ENCODE data around the gene RGL1. TPM values are rescaled to one million over a fixed set of nuclear protein-coding genes. Genes with fewer than 3 reads are reported as not detected.

Gene RGL1
- polyA plus RNA-seq, 3 donors: 44.1 to 49.8 (median 45.6) TPM

DNA sequence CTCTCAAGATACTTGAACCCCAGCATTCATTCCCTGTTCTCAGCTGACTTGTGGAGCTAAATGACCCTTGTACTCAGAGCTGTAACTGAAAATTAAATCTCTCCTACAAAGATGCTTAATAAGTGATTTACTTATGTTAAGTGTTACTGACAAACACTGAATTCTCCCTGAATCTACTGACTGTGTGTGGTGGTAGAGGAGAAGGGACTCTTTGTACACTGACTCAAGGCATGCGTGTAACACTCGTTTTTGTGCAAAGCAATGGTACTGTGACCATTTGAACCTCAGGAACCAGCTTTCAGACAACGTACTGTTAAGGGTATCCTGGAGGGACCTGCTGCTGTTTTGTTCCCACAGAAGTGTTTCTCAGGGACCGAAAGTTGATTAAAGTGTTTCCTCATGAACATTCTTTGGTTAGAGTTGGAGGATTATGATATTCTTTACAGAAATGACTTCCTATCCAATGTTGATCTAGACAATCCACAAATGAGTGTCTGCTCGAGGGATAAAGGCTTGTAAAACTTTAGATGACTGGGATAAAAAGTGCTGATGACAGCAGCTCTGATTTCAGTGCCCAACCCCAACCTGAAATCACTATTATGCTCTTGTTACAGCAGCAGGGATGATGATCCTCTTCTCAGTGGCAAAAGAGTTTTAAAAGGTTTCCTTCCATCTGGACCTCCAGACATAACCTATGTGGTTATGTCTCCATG lies 12.8 kb downstream of the RGL1 start:
- no peak for DNase-seq

DNA sequence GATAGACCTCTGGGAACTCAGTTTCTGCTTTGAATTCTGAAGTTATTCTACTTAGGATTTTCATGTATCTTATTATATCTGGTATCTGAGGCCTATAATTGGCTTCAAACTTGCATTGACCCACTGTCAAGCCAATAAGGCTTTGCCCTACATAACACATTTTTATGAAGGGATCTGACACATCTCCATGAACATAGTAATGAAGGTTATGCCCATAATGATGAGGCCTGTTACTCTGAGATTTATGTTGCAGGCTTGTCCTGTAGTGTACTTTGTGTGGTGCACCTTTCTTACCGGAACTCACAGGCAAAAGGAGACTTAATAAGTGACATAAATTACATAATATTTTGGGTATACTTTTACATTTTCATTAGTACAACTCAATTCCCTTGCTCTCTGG lies 14.1 kb downstream of the RGL1 start:
- DNase-seq: no peak

DNA sequence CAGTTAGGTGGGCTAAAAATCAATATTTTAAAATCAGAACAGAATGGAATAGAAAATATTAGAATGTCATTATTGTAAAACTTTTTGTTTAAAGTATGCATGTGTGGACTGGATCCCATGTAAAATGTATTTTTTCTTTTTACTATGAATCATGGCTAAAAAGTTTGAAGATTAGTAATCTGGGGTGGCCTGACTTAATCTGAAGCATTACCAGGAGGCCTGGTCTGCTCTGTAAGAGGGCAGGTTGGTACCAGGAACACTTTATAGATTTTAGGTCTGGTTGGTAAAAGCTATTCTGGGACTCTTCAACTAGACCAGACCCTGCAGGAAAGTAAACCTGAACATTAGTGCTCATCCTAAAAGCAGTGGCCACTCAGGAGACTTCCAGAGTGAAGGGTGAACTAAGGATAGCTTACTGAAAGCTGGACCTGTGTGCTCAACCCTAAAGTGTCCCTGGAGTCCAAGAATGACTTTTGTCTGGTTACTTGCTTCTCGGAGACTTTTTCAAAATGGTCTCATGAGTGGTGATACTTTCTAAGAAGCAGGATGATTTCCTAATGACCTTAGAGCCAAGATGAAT lies 16.5 kb downstream of the RGL1 start:
- no peak for DNase-seq

DNA sequence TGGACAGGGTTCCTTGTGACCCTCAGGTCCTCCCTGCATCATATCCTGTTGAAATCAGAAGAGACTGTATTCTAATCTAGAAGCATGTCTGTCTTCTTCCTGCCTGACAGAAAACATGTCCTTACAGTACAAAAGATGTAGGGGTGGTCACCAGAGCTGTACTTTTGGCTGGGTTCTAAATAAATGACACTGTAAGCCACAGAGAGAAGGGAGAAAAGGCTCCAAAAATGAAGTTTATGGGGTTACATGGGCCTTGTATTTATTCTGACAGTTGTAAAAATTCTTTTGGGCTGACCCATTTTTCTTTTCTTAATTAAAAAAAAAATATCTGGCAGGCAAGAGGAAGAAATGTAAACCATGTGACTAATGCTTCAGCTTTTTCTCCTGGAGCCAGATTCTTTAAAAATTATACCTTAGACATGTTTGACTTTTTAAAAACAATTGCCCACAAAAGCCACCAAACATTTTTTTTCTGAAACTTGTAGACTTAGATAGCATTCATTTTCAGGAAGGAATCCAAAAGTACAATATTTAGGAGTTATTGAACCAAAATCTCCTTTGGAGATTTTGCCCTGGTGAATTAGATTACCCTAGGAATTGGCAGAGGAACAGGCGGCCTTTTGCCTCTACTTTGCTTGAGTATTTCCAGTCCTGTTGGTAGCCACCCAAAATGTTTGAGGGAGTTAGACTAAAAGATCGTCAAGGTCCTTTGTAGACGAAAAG lies 17.1 kb downstream of the RGL1 start:
- no peak for DNase-seq

DNA sequence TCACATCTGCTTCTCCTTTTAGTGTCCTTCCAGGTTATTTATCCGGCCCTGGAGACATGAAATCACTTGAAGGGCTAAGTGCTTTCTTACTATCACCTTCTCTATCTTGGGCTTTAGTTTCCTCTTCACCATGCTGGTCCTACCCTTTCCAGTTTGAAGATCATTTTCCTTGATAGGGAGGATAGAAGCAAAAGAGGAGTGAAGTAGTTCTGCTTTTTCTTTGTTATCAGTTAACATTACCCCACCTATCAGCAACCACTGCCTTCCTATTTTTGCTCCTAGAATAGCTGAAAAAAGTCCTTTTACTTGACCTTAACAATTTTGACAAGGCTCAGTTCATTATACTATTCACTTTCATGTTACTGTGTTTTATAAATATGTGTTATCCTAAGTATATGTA lies 19.4 kb downstream of the RGL1 start:
- DNase-seq: no peak

DNA sequence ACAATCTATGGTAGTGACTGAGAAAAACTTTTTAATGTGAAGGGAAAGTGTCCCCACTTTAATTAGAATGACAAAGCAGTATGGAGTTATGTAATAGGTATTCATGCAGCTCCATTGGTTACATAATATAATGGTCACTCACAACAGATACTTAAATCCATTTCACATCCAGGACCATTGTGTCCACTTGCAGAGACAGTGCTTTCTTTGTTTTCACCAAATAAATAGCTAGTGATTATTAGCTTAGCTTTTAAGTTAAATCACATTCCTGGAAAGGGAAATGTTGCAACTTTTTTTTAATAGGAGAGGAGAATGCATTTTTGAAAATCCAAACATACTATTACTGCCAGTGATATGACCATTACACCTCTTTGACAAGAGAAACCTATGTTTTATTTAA lies 22.9 kb downstream of the RGL1 start:
- no peak for DNase-seq

DNA sequence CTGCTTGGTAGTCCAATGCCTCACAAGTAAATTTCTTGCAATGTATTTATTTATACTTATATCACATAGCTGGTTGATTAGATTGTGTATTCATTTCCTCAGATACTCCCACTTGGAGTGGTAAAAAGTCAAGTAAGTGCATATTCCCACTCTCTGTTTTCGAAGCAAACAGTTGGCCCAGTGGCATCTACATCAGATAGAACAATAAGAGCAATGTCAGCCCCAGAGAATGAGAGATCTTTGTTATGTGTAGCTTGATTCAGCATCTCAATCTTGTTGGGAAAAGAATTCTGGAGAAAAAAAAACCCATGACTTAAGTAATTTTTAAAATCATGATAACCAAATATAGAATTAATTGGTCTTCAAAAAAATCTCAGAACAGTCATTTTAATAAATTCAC lies 25.5 kb downstream of the RGL1 start:
- DNase-seq: no peak

DNA sequence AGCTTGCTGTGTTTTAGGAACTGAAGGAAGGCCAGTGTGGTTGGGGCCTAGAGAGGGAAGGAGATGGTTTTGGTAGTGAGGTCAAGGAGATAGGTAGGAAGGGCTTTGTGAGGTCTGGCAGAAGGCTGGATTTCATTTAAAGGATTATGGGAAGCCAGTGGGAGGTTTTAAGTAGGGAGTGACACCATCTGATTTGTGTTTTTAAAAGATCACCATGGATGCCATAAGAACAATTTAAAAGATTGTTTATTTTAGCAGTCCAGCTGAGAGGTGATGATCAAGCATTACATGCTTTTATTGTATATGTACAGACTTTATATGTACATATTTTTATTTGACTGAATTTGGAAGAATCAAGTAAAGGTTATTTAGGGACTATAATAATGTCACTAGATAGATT lies 26.4 kb downstream of the RGL1 start:
- DNase-seq: no peak

DNA sequence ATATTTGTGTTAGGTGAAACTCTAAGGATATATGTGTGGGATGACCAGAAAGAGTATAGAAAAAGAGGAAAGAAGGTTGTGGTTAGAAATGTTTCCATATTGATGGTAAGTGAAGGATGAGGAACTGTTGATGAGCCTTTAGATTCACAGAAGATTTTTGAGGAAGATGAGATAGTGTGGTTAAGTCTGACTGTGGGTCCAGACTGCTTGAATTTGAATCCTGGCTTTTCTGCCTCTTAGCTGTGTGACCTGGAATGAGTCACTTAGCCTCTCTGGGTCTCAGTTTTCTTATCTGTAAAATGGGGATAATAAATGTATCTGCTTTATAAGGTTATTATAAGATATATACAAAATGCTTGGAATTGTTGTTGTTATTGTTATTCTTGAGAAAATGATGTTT lies 27.5 kb downstream of the RGL1 start:
- no peak for DNase-seq

DNA sequence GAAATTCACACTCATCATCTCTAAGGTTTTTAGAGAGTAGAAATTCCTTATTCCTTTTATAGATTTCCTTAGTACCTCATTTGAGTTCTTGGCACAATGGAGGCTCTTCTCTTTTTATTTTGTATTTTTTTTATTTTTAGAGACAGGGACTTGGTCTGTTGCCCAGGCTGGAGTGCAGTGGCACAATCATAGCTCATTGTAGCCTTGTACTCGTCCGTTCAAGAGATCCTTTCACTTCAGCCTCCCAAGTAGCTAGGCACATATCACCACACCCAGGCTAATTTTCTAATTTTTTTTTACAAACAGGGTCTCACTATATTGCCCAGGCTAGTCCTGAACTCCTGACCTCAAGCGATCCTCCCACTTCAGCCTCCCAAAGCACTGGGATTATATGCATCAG lies 29.6 kb downstream of the RGL1 start:
- DNase-seq: no peak

DNA sequence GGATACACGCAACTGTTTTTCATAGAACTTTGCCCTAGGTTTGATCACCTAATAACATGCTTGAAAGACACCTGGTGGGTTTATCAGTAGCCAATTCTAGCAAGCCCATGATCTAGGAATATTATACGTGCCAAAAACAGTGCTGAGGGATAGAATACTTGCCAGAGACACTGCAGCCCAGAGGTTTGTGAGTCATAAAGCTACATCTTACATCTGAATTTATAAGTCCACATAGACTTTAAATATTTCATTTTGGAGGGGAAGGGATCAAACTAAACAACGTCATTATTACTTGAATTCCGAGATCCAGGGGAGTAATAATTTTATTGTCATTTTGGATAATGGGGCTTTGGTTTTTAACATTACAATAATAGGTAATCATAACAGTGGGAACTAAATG lies 31.7 kb downstream of the RGL1 start:
- DNase-seq: no peak

DNA sequence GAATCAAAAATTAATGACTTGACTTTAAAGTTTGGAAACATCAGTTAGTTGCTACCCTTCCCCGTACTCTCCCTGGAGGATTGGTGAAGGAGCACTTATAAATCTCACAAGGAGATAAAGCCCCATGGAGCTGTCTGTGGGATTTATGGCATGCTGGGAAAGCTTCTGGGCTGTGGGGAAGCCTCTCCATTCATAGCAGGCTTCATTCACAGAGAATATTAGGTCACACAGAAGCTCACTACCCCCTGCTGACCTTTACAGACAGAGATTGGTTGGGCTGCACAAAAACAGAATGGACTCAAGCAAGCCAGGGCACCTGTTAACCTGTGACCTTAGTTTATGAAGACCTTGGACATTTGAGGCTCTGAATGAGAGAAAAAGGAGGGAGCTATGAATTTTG lies 32.1 kb downstream of the RGL1 start:
- no peak for DNase-seq

DNA sequence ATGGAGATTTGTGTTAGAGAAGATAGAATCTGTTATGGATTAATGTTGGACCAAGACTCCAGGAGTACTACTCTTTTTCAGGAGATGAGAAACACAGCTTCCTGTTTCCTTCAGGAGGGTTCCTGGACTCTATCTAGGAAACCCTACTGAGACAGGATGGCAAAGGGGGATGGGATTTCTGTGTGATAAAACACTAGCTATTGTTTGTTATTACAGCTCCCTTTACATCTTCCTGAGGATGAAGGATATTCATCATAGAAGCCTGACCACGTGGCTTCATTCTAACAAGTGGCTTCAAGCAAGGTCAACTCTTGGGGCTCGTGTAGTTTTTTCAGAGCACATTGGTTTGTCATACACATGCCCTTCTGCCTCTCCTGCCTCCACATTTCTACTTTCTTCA lies 33.3 kb downstream of the RGL1 start:
- DNase-seq: no peak

DNA sequence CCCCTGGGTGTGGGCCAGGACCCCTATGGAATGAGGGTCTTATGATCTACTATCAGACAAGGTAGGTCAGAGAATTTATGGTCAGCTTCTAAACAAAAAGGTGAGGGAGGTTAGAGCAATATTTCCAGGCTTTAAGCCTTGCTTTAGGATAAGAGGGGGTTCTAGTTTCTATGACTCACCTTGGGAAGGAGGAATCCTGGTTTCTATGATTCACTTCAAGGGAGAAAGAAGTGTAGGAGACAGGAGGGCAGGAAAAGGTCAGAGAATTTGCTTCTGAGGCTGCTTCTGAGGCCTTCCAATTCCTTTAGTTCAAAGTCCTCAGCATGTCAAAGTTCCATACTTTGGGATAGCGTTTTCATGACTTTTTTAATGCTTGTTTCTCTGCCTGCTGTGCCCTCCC lies 35.2 kb downstream of the RGL1 start:
- DNase-seq: no peak

DNA sequence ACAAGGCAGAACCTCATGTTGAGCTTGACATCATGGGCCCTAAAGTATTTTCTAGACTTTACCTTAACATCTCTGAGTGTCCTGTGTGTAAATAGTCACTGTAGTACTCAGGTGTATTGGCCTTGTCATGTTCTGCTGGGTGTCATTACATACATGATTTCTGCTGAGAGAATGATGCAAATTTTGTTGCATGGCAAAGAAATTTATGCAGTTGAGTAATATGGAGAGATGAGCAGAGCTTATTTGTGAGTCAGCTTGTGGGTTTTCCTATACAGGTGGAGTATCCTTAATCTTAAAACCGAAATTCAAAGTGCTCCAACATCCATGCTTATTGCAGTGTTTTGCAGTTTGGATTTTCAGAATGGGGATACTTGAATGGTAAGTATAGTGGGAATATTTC lies 36.6 kb downstream of the RGL1 start:
- no peak for DNase-seq

DNA sequence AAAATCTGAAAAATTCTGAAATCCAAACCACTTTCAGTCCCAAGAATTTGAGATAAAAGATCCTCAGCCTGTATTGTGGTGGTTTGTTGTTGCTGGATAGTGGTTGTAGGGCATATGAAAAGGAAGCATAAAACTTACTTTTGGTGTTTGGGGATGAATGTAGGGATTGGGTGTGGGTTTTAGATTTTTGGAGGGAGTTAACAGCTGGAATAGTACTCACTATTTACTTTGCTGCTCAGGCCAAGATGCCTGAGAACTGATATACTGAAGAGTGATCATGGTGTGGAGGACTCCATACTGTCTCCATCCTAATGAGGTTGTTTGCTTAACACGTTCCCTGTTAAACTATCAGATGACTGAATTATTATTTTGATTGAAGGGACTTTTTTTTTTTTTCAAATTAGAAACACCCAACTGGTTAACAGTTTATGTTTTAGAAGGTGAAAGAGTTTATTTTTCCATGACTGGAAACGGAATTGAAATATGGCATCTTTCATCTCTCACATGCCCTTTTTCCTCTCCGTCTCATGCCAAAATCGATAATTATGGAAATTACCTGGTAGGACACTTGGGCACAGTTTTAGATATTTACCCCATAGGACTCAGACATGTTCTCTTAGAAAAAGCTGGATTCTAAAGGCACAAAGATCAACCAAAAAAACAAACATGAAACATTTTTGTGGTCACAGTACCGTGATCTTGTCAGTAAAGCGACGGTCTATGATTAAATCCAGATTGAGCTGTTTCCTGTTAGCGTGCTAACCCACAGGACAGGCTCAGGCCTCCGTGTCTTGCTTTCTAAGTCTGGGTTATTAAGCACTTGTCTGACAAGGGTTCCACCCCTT lies 37.3 kb downstream of the RGL1 start:
- DNase-seq: peak; percentile 79

DNA sequence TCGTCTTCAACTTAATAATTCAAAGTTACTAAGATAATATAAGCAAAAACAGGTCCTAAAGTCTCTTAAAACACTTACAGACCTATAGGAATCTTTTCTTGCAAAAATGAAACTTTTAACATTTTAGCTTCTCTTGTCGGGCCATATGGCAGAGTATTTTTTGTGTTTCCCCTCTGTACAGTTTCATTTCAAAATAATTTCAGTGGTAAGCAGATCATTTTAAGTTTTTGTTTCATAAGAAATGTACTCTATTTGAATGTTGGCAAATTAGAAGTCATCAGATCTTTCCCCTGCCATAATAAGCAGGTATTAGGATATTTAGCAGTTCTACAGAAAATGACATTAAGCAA lies 37.9 kb downstream of the RGL1 start:
- no peak for DNase-seq

DNA sequence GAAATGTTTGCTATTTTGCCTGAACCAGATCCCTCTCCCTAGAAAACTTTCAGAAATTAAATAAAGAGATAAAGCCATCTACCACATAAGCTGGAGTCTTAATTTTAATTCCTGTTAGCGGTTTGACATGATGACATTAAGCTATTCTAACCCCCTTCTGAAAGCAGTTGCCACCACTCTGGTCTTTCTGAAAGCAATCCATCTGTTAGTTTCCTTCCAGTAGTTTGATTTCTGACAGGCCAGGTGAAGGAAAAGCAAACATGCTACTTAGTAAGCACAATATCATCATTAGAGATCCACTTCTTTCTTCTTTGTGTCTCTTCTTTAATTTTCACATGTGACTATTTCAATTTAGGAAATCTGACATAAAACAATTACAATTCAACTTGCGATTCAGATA lies 39.9 kb downstream of the RGL1 start:
- no peak for DNase-seq

DNA sequence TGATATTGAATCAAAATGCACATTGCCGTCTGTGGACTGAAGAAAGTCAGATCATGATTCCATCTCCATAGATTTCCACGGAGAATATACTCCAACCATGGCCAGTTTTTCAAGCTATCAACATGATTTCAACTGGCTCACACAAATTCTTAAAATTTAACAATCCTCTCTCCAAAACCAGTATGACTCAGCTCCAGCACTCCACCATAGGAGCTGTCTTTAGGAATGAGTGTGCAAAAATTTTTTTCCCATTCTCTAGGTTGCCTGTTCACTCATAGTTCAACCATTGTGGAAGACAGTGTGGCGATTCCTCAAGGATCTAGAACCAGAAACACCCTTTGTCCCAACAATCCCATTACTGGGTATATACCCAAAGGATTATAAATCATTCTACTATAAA lies 40.8 kb downstream of the RGL1 start:
- DNase-seq: no peak

DNA sequence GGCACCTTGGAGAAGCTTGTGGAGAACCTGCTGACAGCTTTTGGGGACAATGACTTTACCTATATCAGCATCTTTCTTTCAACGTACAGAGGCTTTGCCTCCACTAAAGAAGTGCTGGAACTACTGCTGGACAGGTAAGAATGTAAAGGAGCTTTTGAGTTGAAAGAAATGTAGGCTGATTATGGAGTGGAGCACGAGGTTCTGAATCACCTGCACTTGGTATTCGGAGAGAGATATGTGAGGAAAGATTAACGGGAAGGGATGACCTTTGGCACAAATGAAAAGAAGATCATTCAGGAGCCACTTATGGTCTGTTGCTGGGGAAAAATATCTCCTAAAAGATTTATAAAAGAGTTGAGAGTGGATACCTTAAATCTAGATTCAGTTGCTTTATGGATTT lies 42.7 kb downstream of the RGL1 start:
- no peak for DNase-seq

DNA sequence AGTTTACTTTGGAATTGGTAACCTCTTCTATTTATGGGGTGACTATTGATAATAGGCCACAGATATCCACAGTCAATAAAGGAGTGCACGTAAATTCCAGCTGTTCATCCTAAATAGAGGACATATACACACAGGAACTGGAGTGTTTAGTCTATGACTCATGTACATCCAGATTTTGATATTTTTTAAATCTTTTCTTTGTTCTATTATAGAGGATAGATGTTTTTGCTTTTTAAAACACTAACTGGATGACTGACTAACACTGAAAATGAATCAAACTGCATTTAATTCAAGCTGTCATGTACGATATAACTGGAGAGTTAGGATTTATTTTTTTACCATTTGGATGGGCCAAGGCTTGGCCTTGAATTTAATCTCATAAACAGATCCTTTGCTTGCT lies 45.9 kb downstream of the RGL1 start:
- no peak for DNase-seq

DNA sequence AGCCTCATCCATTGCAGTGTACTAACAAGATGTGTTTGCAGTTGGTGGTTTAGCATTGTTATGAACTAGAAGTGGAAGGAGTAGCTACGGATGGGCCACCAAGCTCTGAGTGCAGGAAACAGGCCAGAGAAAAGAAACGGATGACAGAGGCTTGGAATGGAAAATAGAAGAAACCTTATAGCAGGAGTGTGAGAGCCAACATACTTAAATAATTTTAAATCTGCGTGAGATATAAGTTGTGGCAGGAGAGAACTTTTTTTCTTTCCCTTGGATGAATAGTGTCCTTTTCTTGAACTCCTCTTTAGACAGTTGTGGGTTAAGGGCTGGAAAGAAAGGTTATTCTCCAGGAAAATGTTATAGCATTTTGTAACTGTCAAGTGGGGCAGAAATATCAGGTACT lies 54.2 kb downstream of the RGL1 start:
- no peak for DNase-seq

DNA sequence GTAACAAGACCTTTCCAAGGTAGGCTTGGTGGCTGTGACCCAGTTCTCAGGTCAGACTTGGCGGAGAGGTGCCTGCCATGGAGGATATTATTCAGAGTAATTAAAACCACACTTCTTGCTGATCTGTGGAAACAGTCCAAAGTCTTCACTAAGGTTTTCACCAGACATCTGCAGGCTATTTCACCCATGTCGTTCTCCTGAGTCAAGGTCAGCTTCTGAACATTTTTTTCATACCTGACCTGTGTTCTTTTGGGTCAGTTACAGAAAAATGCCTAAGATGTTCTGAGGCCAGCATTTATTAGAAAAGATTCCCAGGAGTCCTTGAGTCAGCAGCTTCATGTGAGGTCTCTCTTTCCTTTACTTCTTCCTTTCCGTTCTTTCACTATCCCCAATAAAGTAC lies 54.9 kb downstream of the RGL1 start:
- no peak for DNase-seq
